DND-41 (cell line): Measurements from ENCODE around the gene ASIC2.

Experiments used
- ATAC-seq: fragments of 200-7000 bp; cut with Tn5 transposase; 3 replicates; pipeline ENCODE4 v1.9.1; 2021; ENCODE audit warnings: low read depth; ENCODE audit not compliant: insufficient read depth
- DNase-seq: peaks from one replicate; pipeline ENCODE4 v3.0.0-alpha.2; 2020
- H2AFZ ChIP-seq: 2 replicates; pipeline ENCODE4 v1.6.0; 2012; ENCODE audit warnings: low read depth, low read length
- H3K27ac ChIP-seq: 2 replicates; pipeline ENCODE4 v1.5.1; 2012; ENCODE audit warnings: low read length, inconsistent platforms
- H3K27me3 ChIP-seq: fragments of 200-600 bp; sonication (generic); 2 replicates; pipeline ENCODE4 v1.6.0; 2012; ENCODE audit warnings: low read length, mild to moderate bottlenecking, inconsistent platforms; ENCODE audit not compliant: insufficient read depth, poor library complexity
- H3K36me3 ChIP-seq: 2 replicates; pipeline ENCODE4 v1.5.1; 2012; ENCODE audit warnings: low read length, inconsistent platforms; ENCODE audit not compliant: insufficient read depth
- H3K4me1 ChIP-seq: 2 replicates; pipeline ENCODE4 v1.5.1; 2012; ENCODE audit warnings: mild to moderate bottlenecking, low read length; ENCODE audit not compliant: insufficient read depth
- H3K4me2 ChIP-seq: 2 replicates; pipeline ENCODE4 v1.6.0; 2012; ENCODE audit warnings: mild to moderate bottlenecking, moderate library complexity, low read length, inconsistent platforms; ENCODE audit not compliant: insufficient read depth
- H3K4me3 ChIP-seq, 2 experiments: fragments of 200-600 bp in 1 of 2; shearing (Covaris generic) in 1 of 2; 2 replicates each; pipeline ENCODE4 v1.5.1; 2012 to 2016; ENCODE audit warnings: inconsistent platforms in 2 of 2, low read length in 2 of 2, mild to moderate bottlenecking in 2 of 2, low read depth in 1 of 2, moderate library complexity in 1 of 2
- H3K79me2 ChIP-seq: 2 replicates; pipeline ENCODE4 v1.6.0; 2012; ENCODE audit warnings: low read length, inconsistent platforms; ENCODE audit not compliant: insufficient read depth
- H3K9ac ChIP-seq: 2 replicates; pipeline ENCODE4 v1.6.0; 2012; ENCODE audit warnings: low read depth, mild to moderate bottlenecking, inconsistent platforms, low read length, moderate library complexity
- H3K9me3 ChIP-seq: 2 replicates; pipeline ENCODE4 v1.5.1; 2012; ENCODE audit warnings: low read length, moderate library complexity, mild to moderate bottlenecking, inconsistent platforms; ENCODE audit not compliant: insufficient read depth, severe bottlenecking
- H4K20me1 ChIP-seq: 2 replicates; pipeline ENCODE4 v1.6.0; 2012; ENCODE audit warnings: low read length; ENCODE audit not compliant: insufficient read depth
- EZH2 ChIP-seq: IDR thresholded peaks from 3 replicates; pipeline ENCODE4 v1.6.1; 2012; ENCODE audit warnings: borderline replicate concordance, low read depth, mild to moderate bottlenecking, moderate library complexity, low read length, inconsistent platforms; ENCODE audit not compliant: severe bottlenecking
- TF ChIP-seq, protein P1 (sequence below): IDR thresholded peaks from 2 replicates; pipeline ENCODE4 v1.5.1; 2012; ENCODE audit warnings: borderline replicate concordance, low read length, moderate library complexity, mild to moderate bottlenecking; ENCODE audit not compliant: poor library complexity, severe bottlenecking; ENCODE audit errors: extremely low read depth

Gene ASIC2

GRCh38 chr17:33204701-33205100, 88.4 kb downstream of the ASIC2 start:
- TF ChIP-seq EZH2 = no peak
- TF ChIP-seq, protein P1, sequence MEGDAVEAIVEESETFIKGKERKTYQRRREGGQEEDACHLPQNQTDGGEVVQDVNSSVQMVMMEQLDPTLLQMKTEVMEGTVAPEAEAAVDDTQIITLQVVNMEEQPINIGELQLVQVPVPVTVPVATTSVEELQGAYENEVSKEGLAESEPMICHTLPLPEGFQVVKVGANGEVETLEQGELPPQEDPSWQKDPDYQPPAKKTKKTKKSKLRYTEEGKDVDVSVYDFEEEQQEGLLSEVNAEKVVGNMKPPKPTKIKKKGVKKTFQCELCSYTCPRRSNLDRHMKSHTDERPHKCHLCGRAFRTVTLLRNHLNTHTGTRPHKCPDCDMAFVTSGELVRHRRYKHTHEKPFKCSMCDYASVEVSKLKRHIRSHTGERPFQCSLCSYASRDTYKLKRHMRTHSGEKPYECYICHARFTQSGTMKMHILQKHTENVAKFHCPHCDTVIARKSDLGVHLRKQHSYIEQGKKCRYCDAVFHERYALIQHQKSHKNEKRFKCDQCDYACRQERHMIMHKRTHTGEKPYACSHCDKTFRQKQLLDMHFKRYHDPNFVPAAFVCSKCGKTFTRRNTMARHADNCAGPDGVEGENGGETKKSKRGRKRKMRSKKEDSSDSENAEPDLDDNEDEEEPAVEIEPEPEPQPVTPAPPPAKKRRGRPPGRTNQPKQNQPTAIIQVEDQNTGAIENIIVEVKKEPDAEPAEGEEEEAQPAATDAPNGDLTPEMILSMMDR = no peak
- no peaks in the 10 kb centered on the region for H3K4me1 ChIP-seq
- no peaks in the 10 kb centered on the region for H3K36me3 ChIP-seq
- no peaks in the 10 kb centered on the region for H3K9me3 ChIP-seq
- no peak overlapping the region for H3K4me2 ChIP-seq
- DNase-seq = no peak
- no peak overlapping the region for H3K9ac ChIP-seq
- H2AFZ ChIP-seq = no peak overlapping the region
- H3K27ac ChIP-seq = no peak overlapping the region
- no peak for ATAC-seq
- H3K4me3 ChIP-seq = no peak overlapping the region
- H3K79me2 ChIP-seq = no peaks in the 10 kb centered on the region
- H3K27me3 ChIP-seq = peaks cover 4% of the 10 kb centered on the region
- no peaks in the 10 kb centered on the region for H4K20me1 ChIP-seq

DNA sequence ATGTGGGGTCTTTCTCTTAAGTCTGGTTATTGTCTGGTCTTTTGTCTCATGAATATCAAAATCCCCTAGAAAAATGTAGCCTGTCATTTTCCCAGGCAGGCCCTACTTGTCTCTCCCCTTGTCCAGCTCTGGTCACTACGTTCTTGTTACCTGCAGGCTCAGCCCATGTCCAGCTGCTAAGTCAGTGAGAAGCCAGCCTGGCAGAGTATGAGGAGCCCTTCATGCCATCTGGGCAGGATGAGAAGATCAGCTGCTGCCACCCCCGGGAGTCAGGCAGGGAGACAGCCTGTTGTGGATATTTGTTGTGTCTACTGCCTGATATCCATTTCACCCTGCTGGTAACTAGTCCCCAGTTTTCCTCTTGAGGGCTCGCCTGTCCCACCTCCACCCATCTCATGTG, 88.9 kb downstream of the ASIC2 start:
- DNase-seq (no peak), ATAC-seq (no peak)
- Histone ChIP-seq H3K36me3 (no peaks in the 10 kb centered on the region), H2AFZ (no peak overlapping the region), H3K4me3 (no peak overlapping the region), H3K27ac (no peak overlapping the region), H3K9me3 (no peaks in the 10 kb centered on the region), H3K79me2 (no peaks in the 10 kb centered on the region), H4K20me1 (no peaks in the 10 kb centered on the region), H3K9ac (no peak overlapping the region), H3K4me1 (no peaks in the 10 kb centered on the region), H3K4me2 (no peak overlapping the region), H3K27me3 (peaks cover 6% of the 10 kb centered on the region)
- TF ChIP-seq, protein P1 = no peak

DNA sequence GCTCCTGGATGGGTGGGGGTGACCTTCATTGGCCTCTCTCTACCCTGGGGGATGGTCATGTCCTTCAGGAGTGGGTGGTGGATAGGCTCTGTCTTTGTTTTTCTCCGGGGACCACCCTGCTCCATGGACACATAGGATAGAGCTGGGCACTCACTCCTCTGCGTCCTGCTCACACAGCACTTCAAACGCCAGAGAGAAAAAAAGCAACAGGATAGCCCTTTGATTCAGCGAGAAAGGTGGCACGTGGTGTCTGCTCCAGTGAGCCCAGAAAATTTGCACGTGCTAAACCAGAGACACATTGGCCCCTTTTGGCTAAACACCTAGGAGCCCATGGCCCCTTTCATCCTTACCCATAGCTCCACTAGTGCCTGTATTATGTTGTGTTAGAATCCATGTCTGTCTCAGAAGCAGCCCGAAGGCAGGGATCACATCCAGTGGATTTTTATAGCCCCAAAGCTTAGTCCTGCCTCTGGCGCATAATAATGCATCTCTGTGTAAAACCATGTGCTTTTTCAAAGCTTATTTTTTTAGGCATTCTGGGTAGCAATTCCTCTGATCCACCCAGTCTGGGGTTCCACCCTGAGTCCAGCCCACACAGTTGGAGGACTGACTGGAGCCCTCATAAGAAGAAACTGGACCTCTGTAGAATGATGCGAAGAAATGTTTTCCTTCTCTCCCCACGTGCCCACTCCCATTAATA, 90.1 kb downstream of the ASIC2 start:
- peaks cover 6% of the 10 kb centered on the region for H3K27me3 ChIP-seq
- no peak for DNase-seq
- no peaks in the 10 kb centered on the region for H3K4me1 ChIP-seq
- no peak overlapping the region for H3K4me2 ChIP-seq
- no peak for ATAC-seq
- H3K36me3 ChIP-seq = no peaks in the 10 kb centered on the region
- H2AFZ ChIP-seq = no peak overlapping the region
- no peaks in the 10 kb centered on the region for H3K9me3 ChIP-seq
- TF ChIP-seq EZH2 = no peak
- TF ChIP-seq, protein P1 = no peak
- H3K27ac ChIP-seq = no peak overlapping the region
- H3K79me2 ChIP-seq = no peaks in the 10 kb centered on the region
- H3K4me3 ChIP-seq = no peak overlapping the region
- H4K20me1 ChIP-seq = no peaks in the 10 kb centered on the region
- H3K9ac ChIP-seq = no peak overlapping the region

DNA sequence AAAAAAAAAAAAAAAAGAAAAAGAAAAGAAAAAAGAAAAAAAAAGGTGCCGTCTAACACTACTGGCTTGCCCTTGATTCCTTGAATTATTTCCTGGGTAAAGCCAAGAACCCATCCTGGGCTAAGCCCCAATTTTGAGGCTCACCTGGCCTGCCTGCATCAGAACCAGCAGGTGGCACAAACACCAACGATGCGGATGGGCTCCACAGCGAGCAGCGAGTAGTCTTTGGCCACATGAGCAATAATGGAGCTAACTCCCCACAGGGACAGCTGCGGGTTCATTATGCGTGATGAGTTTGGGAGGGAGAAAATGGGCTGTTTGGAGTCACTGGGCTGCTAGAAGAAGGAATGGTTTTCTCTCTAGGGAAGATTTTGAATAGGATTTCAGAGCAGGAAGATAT, 91.1 kb downstream of the ASIC2 start:
- H3K4me2 ChIP-seq = no peak overlapping the region
- no peaks in the 10 kb centered on the region for H3K9me3 ChIP-seq
- ATAC-seq = no peak
- no peak overlapping the region for H3K4me3 ChIP-seq
- no peaks in the 10 kb centered on the region for H4K20me1 ChIP-seq
- no peak overlapping the region for H3K9ac ChIP-seq
- H3K27ac ChIP-seq = no peak overlapping the region
- H3K79me2 ChIP-seq = no peaks in the 10 kb centered on the region
- H3K36me3 ChIP-seq = no peaks in the 10 kb centered on the region
- no peaks in the 10 kb centered on the region for H3K4me1 ChIP-seq
- peaks cover 6% of the 10 kb centered on the region for H3K27me3 ChIP-seq
- TF ChIP-seq EZH2 = no peak
- TF ChIP-seq, protein P1 = no peak
- H2AFZ ChIP-seq = no peak overlapping the region
- DNase-seq = no peak
